Right atrium auricular region (tissue), 2 donors: ENCODE results near the gene SMG6. TPM values are rescaled to one million over a fixed set of nuclear protein-coding genes. Genes with fewer than 3 reads are reported as not detected.
A peak's percentile ranks its signal among the peaks of the same experiment; 100 is the strongest.

ENCODE experiments used
- DNase-seq: peaks from one replicate; pipeline ENCODE4 v3.0.0-alpha.2; 2019; ENCODE audit warnings: low spot score
- H3K27ac ChIP-seq, 2 donors: fragments of 200-600 bp; sonication (generic); 1 replicate in 1 of 2; 2 replicates in 1 of 2; pipeline ENCODE4 v1.5.1; 2016 to 2019
- H3K27me3 ChIP-seq, 2 donors: fragments of 200-600 bp; sonication (generic); one replicate each; pipeline versions ENCODE4 v1.5.1 to v1.6.0; 2017 to 2019
- H3K36me3 ChIP-seq: fragments of 200-600 bp; sonication (generic); one replicate; pipeline ENCODE4 v1.5.1; 2016
- H3K4me1 ChIP-seq, 2 donors: fragments of 200-600 bp; sonication (generic); one replicate each; pipeline versions ENCODE4 v1.5.1 to v1.6.0; 2017 to 2019
- H3K4me3 ChIP-seq, 2 donors: fragments of 200-600 bp; sonication (generic); 1 replicate in 1 of 2; 2 replicates in 1 of 2; pipeline ENCODE4 v1.5.1; 2017 to 2019; ENCODE audit warnings: mild to moderate bottlenecking in 1 of 2, moderate library complexity in 1 of 2
- H3K9me3 ChIP-seq, 2 donors: fragments of 200-600 bp; sonication (generic); one replicate each; pipeline ENCODE4 v1.5.1; 2019
- CTCF ChIP-seq, 2 donors: fragments of 200-600 bp; sonication (generic); IDR thresholded peaks; one replicate each; pipeline ENCODE4 v1.5.1; 2019; ENCODE audit warnings: antibody characterized with exemption in 2 of 2
- total RNA-seq, 2 donors: library from RNA; depleted of rRNA; stranded (reverse); fragments of >200 nt; gene quantifications; one replicate each; pipeline ENCODE4 v1.1.0, GENCODE V29; 2016

Gene SMG6
- total RNA-seq, 2 donors from 2014 or later = 18.2 to 29.3 TPM

- no peak for DNase-seq
- peaks cover 0 to 65% of the 10 kb centered on the region in 2 donors for H3K4me1 ChIP-seq
- H3K27me3 ChIP-seq = no peaks in the 10 kb centered on the region
- no peak overlapping the region for H3K4me3 ChIP-seq
- H3K27ac ChIP-seq = peak overlapping the region; percentile 59 to 76
- TF ChIP-seq CTCF (IDR thresholded peaks at IDR 0.05) = no peak
- no peaks in the 10 kb centered on the region for H3K9me3 ChIP-seq
- H3K36me3 ChIP-seq = no peaks in the 10 kb centered on the region
Measured at GRCh38 chr17:2237521-2237921, 66.1 kb downstream of the SMG6 start.

GRCh38 chr17:2235792-2236366 is 67.7 kb downstream of the SMG6 start:
- H3K27me3 ChIP-seq = no peaks in the 10 kb centered on the region
- DNase-seq = no peak
- TF ChIP-seq CTCF (IDR thresholded peaks at IDR 0.05) = no peak
- peak overlapping the region; percentile 61 to 69 for H3K27ac ChIP-seq
- H3K4me1 ChIP-seq = peaks cover 0 to 78% of the 10 kb centered on the region in 2 donors
- H3K36me3 ChIP-seq = no peaks in the 10 kb centered on the region
- H3K4me3 ChIP-seq = peak overlapping the region in 1 of 2 donors; percentile 0
- no peaks in the 10 kb centered on the region for H3K9me3 ChIP-seq

GRCh38 chr17:2235265-2235664 is 68.3 kb downstream of the SMG6 start:
- no peak for TF ChIP-seq CTCF (IDR thresholded peaks at IDR 0.05)
- H3K4me3 ChIP-seq = peak overlapping the region in 1 of 2 donors; percentile 0
- H3K27me3 ChIP-seq = no peaks in the 10 kb centered on the region
- H3K36me3 ChIP-seq = no peaks in the 10 kb centered on the region
- H3K9me3 ChIP-seq = no peaks in the 10 kb centered on the region
- peak overlapping the region; percentile 61 to 69 for H3K27ac ChIP-seq
- DNase-seq = no peak
- peaks cover 0 to 78% of the 10 kb centered on the region in 2 donors for H3K4me1 ChIP-seq

- Histone ChIP-seq H3K9me3 (no peaks in the 10 kb centered on the region), H3K36me3 (no peaks in the 10 kb centered on the region), H3K27ac (peak overlapping the region; percentile 47 to 69), H3K4me1 (peaks cover 0 to 76% of the 10 kb centered on the region in 2 donors), H3K27me3 (no peaks in the 10 kb centered on the region), H3K4me3 (no peak overlapping the region)
- no peak for DNase-seq
- no peak for TF ChIP-seq CTCF (IDR thresholded peaks at IDR 0.05)
Measured at GRCh38 chr17:2233441-2233947, 70.1 kb downstream of the SMG6 start.

GRCh38 chr17:2232244-2232638 is 71.3 kb downstream of the SMG6 start:
- Histone ChIP-seq H3K4me1 (peaks cover 0 to 64% of the 10 kb centered on the region in 2 donors), H3K4me3 (no peak overlapping the region), H3K36me3 (no peaks in the 10 kb centered on the region), H3K27me3 (no peaks in the 10 kb centered on the region), H3K27ac (peak overlapping the region; percentile 47 to 69), H3K9me3 (no peaks in the 10 kb centered on the region)
- no peak for DNase-seq
- TF ChIP-seq CTCF (IDR thresholded peaks at IDR 0.05) = no peak

GRCh38 chr17:2230877-2231276 is 72.7 kb downstream of the SMG6 start:
- Histone ChIP-seq H3K4me3 (no peak overlapping the region), H3K9me3 (no peaks in the 10 kb centered on the region), H3K27ac (peak overlapping the region in 1 of 2 donors; percentile 55), H3K36me3 (no peaks in the 10 kb centered on the region), H3K27me3 (no peaks in the 10 kb centered on the region), H3K4me1 (peaks cover 0 to 50% of the 10 kb centered on the region in 2 donors)
- DNase-seq = no peak
- no peak for TF ChIP-seq CTCF (IDR thresholded peaks at IDR 0.05)
